Measurements from ENCODE around the gene TULP4.
A peak's percentile ranks its signal among the peaks of the same experiment; 100 is the strongest.
"Not testable (repeated sequence)": the region's sequence is repeated elsewhere in the genome, so short reads cannot be mapped to it uniquely, and the experiment has no call there.

TULP4 gene

GRCh38 chr6:158312165-158312564, at the start of gene TULP4:
Gene TULP4 (plus strand): TSS chr6:158312465. CDS start chr6:158314017, 1,552 bp downstream.
- no peak for DNase-seq

GRCh38 chr6:158262755-158263154, 49.5 kb upstream of the TULP4 start:
- DNase-seq, result no peak

DNA sequence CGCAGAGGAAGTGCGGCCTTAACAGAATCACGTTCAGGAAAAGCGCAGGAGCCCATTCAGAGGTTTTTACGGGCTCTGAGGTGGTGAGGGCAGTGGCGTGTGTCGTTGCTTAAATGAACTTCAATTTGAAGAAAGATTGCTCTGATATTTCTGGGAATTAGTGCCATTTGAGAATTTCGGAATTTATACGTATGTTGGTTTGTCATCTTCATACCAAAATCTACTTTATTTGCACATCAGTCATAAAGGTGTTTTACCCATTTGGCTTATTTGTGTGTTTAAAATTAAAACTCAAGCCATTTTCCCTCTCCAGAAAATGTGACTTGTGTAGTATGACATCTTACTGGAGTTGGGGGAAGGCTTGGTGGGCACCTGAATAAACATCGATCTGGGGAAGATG, 48.1 kb upstream of the TULP4 start:
- DNase-seq, result no peak

DNA sequence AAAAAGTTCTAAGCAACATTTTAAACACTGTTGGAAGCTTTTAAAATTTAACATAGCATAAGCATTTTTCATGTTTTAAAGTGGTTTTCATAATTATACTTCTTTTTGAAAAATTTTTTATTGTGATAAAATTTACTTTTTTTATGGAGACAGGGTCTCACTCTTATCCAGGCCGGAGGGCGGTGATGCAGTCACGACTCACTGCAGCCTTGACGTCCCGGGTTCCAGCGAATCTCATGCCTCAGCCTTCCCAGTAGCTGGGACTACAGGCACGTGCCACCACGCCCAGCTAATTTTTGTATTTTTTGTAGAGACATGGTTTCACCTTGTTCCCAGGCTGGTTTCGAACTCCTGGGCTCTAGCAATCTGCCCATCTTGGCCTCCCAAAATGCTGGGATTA, 46.1 kb upstream of the TULP4 start:
- DNase-seq, result no peak

GRCh38 chr6:158268361-158269147, 43.7 kb upstream of the TULP4 start:
- DNase-seq, result no peak

DNA sequence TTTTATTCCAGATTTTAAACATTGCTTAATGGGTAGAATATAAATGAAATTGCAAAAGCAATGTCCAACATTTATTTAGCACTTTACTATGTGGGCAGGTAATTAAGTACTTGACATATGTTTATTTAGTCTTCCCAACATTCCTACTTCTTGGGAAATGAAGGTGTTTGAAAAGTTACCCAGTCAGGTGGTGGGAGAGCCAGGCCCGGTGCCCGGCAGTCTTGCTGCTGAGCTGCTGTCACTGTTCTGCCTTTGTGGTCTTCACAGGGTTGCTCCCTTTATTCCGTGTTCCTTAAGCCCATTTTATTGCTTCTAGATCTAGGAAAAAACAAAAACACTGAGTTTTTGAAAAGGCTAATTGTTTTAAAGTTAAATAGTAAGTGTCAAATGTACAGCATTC, 42.6 kb upstream of the TULP4 start:
- no peak for DNase-seq

GRCh38 chr6:158270389-158271127, 41.7 kb upstream of the TULP4 start:
- DNase-seq, result no peak

- no peak for DNase-seq
Measured at GRCh38 chr6:158272324-158272723, 39.9 kb upstream of the TULP4 start.

DNA sequence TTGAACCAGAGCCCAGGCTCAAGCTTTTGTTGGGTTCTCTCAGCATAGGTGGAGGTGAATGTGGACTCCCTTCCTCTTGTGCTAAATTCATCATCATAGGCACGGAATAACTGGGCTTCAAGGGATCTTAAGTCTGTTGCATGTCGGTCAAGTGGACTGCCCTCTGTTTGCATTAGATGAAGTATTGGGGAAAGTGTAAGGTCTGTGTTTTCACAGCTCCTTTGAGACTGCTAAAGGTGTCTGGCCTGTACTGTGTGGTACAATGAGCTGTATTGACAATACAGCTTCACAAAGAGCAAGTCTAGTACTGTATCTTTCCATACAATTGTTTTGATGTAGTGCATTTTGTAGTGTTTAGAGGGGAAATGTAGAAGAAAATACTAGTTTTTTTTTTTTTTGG, 34.3 kb upstream of the TULP4 start:
- DNase-seq, result no peak

DNA sequence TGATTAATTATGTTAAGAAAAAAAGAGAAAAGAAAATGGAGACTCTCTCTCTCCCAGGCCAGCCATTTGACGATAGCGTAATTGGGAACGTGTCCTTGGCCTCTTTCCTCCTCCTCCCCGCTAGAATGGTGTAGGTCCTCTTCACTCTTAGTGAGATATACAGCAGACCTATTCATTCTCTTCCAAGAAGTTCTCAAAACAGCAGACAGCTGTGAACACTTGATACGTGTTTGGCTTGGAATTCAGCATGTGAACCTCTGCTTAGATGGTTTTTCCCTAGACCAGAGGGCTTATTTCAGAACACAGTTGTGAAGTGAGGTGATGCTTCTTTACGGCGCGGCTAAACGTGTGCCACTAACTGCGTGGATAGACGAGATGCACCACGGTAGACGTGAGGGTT, 32.6 kb upstream of the TULP4 start:
- DNase-seq, result no peak

GRCh38 chr6:158283304-158283980, 28.8 kb upstream of the TULP4 start:
- peak; percentile 8 for DNase-seq

DNA sequence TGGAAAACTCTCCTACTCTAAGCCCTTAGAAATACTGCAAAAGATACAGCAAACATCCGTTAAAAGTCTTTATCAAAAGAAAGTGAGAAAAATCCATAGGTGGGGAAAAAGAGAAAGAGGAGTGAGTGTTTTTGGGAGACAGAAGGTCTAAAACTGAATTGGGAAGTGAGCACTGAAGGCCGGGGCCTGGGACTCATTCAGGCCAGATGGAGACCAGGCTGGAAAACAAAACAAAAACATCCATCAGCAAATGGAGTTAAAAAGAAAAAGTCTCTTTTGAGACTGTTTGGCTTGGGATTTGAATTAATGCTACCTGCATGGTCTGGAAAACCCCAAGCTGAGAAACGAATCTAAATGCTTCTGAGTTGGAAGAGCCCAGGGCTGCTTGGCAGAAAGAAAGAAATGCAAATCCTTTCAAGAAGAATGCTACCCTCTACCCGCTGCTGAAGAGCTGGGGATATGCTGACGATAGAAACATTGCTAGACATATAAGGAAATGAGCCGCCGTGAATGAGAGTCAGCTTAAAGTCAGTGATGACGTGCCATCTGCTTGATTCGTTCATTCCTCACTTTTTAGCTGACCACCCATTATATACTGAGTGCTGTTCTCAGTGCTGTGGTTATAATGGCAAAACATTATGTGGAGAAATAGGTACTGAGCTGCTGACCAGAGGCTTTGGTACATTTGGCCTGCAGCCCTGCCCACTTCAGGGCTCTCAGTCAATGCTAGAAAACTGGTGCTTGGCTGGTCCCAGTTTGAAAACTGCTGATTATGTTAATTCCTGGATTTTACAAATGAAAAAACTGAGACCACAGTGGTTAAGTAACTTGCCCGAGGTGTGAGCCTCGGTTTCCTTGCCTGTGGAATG, 28.0 kb upstream of the TULP4 start:
- DNase-seq, result peak; percentile 8

DNA sequence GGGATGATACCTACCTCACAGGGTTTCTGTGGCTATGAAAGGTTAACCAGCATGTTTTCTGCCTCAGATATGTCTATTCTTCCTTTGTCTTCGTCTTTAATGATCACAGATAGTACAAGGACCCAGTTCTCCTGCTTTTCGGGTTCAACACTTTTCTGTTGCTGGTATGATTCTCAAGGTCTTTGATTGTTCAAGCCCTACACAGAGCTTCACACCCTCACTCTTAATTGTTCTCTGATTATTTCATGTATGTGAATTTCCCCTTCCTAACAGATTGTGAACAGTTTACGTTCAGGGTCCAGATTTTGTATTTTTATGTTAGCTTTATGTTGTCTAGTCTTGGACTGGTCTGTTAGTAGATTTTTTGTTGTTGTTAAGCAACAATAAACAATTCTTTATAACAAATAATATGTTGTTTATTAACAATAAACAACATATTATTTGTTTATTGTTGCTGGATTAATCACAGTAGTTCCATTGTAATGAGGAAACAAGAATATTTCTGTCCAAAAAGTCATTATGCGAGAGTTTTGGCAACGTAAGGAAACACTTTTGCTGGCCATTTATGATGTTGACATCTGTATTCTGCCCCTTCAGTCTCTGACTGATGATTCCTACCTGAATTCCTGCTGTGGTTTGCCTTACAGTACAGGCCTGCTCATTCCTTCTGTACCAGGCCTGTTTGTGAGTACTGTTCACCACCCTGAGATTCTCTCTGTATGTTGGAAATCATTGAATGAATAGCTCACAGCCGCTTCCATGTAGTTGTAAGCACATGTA, 27.2 kb upstream of the TULP4 start:
- no peak for DNase-seq

- no peak for DNase-seq
Measured at GRCh38 chr6:158285656-158286021, 26.6 kb upstream of the TULP4 start.

GRCh38 chr6:158286413-158286812, 25.9 kb upstream of the TULP4 start:
- DNase-seq, result no peak

- DNase-seq, result no peak
Measured at GRCh38 chr6:158287047-158287446, 25.2 kb upstream of the TULP4 start.

- no peak for DNase-seq
Measured at GRCh38 chr6:158290040-158290439, 22.2 kb upstream of the TULP4 start.

DNA sequence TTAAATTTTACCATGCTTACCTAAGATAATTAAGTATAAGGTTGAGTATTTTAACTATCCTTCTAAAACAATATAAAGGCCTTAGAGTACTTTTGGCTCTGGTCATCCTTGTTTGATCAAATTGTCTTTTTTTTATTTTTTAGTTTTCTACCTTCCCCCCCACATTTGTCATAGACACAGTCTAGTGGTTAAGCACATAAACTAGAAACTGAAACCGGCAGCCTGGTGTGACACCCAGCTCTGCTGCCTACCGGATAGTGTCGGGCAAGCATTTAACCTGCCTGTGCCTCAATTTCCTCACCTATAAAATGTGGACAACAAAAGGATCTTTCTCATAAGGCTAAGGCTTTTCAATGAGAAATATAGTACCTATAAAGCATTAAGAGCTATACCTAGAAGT, 21.6 kb upstream of the TULP4 start:
- DNase-seq, result peak; percentile 19

DNA sequence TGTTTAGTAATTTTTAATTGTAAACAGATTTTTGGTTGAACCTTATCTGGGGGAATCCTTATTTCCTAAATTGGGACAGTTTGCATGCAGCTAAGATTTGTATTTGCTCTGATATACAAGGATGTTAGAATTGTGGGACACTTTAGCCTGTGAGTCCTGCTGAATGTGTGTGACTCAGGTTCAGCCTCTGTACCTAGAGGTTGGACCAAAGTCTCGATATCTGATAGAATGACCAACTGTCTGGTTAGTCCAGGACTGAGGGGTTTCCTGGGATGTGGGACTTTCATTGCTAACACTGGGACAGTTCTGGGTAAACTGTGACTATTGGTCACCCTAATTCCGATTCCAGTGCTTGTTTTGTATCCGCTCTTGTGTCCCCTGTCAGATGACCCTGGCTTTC, 20.2 kb upstream of the TULP4 start:
- DNase-seq, result no peak

DNA sequence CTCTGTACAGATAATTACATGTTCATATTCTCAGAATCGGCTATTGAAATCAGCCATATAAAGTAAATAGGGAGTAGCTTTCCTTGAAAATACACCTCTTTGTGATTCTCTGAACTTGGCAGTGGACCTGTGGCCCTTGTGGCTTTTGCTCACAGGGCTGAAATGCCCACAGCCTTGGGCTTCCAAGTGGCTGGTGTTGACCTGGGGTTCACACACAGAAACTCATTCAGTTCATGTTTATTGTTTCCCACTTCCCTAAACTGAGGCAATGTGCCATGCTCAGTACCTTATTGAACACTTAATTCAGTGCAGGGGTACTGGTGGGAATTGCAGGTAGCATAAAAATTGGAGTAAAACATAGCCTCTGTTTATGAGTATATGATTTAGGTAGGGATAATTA, 19.1 kb upstream of the TULP4 start:
- DNase-seq, result no peak

DNA sequence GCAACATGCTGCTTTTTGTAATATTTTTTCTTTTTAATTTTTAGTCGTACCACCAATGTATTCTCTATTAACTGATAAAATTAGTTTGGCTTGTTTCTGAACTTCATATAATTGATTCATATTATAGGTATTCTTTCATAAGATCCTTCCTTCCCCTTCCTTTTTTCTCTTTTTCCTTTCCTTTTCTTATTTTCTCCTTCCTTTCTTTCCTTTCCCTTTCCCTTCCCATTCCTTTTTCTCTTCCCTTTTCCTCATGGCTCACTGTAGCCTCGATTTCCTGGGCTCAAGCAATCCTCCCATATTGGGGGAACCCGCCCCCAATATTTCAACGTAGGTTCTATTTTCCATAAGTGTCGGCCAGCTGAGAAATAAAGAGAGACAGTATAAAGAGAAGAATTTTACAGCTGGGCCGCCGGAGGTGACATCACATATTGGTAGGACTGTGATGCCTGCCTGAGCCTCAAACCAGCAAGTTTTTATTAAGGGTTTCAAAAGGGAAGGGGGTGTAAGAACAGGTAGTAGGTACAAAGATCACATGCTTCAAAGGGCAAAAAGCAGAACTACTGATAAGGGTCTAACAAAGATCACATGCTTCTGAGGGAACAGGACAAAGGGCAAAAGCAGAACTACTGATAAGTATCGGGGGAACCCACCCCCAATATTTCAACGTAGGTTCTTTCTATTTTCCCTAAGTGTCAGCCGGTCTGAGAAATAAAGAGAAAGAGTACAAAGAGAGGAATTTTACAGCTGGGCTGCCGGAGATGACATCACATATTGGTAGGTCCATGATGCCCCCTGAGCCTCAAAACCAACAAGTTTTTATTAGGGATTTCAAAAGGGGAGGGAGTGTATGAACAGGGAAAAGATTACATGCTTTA, 16.1 kb upstream of the TULP4 start:
- not testable (repeated sequence) for DNase-seq

Data from kidney glomerular epithelial cell (primary cell).